HEK293 (cell line): ENCODE data around the gene TNRC6A.
"Not testable (repeated sequence)": the region's sequence is repeated elsewhere in the genome, so short reads cannot be mapped to it uniquely, and the experiment has no call there.

Source experiments
- CTCF ChIA-PET: fragments of 350-600 bp; formaldehyde crosslinking; extraction: SDS; loops from one replicate; lab custom pipeline; 2021; ENCODE audit warnings: antibody characterized with exemption; lab: Yijun Ruan, JAX
- POLR2A ChIA-PET: fragments of 300-600 bp; formaldehyde crosslinking; extraction: SDS; loops from one replicate; lab custom pipeline; 2020; ENCODE audit warnings: antibody characterized with exemption, inconsistent platforms; lab: Yijun Ruan, JAX
- H3K27ac ChIP-seq: fragments of 200-500 bp; sonication (Bioruptor generic); 2 replicates; pipeline ENCODE4 v1.5.1; 2014; ENCODE audit warnings: low read depth, low read length, control low read depth, inconsistent platforms; ENCODE audit errors: extremely low read depth
- H3K36me3 ChIP-seq, 2 experiments: fragments of 200-500 bp in 1 of 2; sonication (Bioruptor generic) in 1 of 2; 1 replicate in 1 of 2; 2 replicates in 1 of 2; pipeline ENCODE4 v1.5.1; 2014 to 2017; ENCODE audit warnings: inconsistent platforms in 2 of 2, low read length in 2 of 2; ENCODE audit not compliant: control insufficient read depth in 2 of 2, insufficient read depth in 1 of 2
- H3K4me1 ChIP-seq: fragments of 200-500 bp; sonication (Bioruptor generic); 2 replicates; pipeline ENCODE4 v1.5.1; 2014; ENCODE audit warnings: mild to moderate bottlenecking, low read length, inconsistent platforms; ENCODE audit not compliant: control insufficient read depth, insufficient read depth
- H3K4me3 ChIP-seq: 2 replicates; pipeline ENCODE4 v1.5.1; 2011; ENCODE audit warnings: low read depth, mild to moderate bottlenecking, control low read depth, low read length, moderate library complexity
- H3K9me3 ChIP-seq: fragments of 200-500 bp; sonication (Bioruptor generic); 2 replicates; pipeline ENCODE4 v1.5.1; 2014; ENCODE audit warnings: low read depth, low read length, inconsistent platforms; ENCODE audit not compliant: control insufficient read depth, insufficient read depth
- GLIS1 ChIP-seq: fragments of 450-650 bp; formaldehyde crosslinking; IDR thresholded peaks from 2 replicates; pipeline ENCODE4 v1.5.1; 2016; ENCODE audit warnings: missing biosample characterization, missing genetic modification characterization
- KLF16 ChIP-seq: fragments of 450-650 bp; formaldehyde crosslinking; IDR thresholded peaks from 2 replicates; pipeline ENCODE4 v1.5.1; 2017; ENCODE audit warnings: missing biosample characterization, missing genetic modification characterization
- OVOL3 ChIP-seq: fragments of 450-650 bp; formaldehyde crosslinking; IDR thresholded peaks from 2 replicates; pipeline ENCODE4 v1.5.1; 2016; ENCODE audit warnings: missing biosample characterization, missing genetic modification characterization
- PRDM1 ChIP-seq: fragments of 450-650 bp; formaldehyde crosslinking; IDR thresholded peaks from 2 replicates; pipeline ENCODE4; 2016; ENCODE audit warnings: missing biosample characterization, missing genetic modification characterization
- SCRT1 ChIP-seq: fragments of 450-650 bp; formaldehyde crosslinking; IDR thresholded peaks from 2 replicates; pipeline ENCODE4 v1.5.1; 2016; ENCODE audit warnings: missing biosample characterization, missing genetic modification characterization, borderline replicate concordance
- YY2 ChIP-seq: fragments of 450-650 bp; formaldehyde crosslinking; IDR thresholded peaks from 2 replicates; pipeline ENCODE4 v1.5.1; 2016; ENCODE audit warnings: missing biosample characterization, missing genetic modification characterization
- ZBTB1 ChIP-seq: fragments of 450-650 bp; formaldehyde crosslinking; IDR thresholded peaks from 2 replicates; pipeline ENCODE4 v1.5.1; 2016; ENCODE audit warnings: missing biosample characterization, missing genetic modification characterization
- ZBTB48 ChIP-seq: fragments of 450-650 bp; formaldehyde crosslinking; IDR thresholded peaks from 2 replicates; pipeline ENCODE4 v1.5.1; 2016; ENCODE audit warnings: missing biosample characterization, missing genetic modification characterization
- ZNF19 ChIP-seq: fragments of 450-650 bp; formaldehyde crosslinking; IDR thresholded peaks from 2 replicates; pipeline ENCODE4; 2016; ENCODE audit warnings: missing biosample characterization, missing genetic modification characterization, low read depth
- ZNF302 ChIP-seq: fragments of 450-650 bp; formaldehyde crosslinking; IDR thresholded peaks from 2 replicates; pipeline ENCODE4 v1.5.1; 2016; ENCODE audit warnings: missing biosample characterization, missing genetic modification characterization, low read depth
- ZNF350 ChIP-seq: fragments of 450-650 bp; formaldehyde crosslinking; IDR thresholded peaks from 2 replicates; pipeline ENCODE4 v1.5.0; 2017; ENCODE audit warnings: missing biosample characterization, mild to moderate bottlenecking, missing genetic modification characterization
- ZNF394 ChIP-seq: fragments of 450-650 bp; formaldehyde crosslinking; IDR thresholded peaks from 2 replicates; pipeline ENCODE4 v1.5.1; 2016; ENCODE audit warnings: missing biosample characterization, missing genetic modification characterization, mild to moderate bottlenecking, moderate library complexity, borderline replicate concordance
- ZNF433 ChIP-seq: fragments of 450-650 bp; formaldehyde crosslinking; IDR thresholded peaks from 2 replicates; pipeline ENCODE4 v1.5.1; 2016; ENCODE audit warnings: missing biosample characterization, missing genetic modification characterization, low read depth
- ZNF514 ChIP-seq: fragments of 450-650 bp; formaldehyde crosslinking; IDR thresholded peaks from 2 replicates; pipeline ENCODE4 v1.5.1; 2016; ENCODE audit warnings: missing biosample characterization, missing genetic modification characterization
- ZNF549 ChIP-seq: fragments of 450-650 bp; IDR thresholded peaks from 2 replicates; pipeline ENCODE4 v1.5.1; 2018; ENCODE audit warnings: missing biosample characterization, missing genetic modification characterization, mild to moderate bottlenecking, inconsistent platforms, moderate library complexity
- ZNF747 ChIP-seq: fragments of 450-650 bp; formaldehyde crosslinking; IDR thresholded peaks from 2 replicates; pipeline ENCODE4 v1.5.1; 2016; ENCODE audit warnings: missing biosample characterization, missing genetic modification characterization
- ZXDB ChIP-seq: fragments of 450-650 bp; formaldehyde crosslinking; IDR thresholded peaks from 2 replicates; pipeline ENCODE4 v1.5.1; 2016; ENCODE audit warnings: missing biosample characterization, missing genetic modification characterization
- TF ChIP-seq, protein P1 (sequence below): fragments of 450-650 bp; formaldehyde crosslinking; IDR thresholded peaks from 2 replicates; pipeline ENCODE4 v1.5.1; 2016; ENCODE audit warnings: missing biosample characterization, missing genetic modification characterization
- TF ChIP-seq, protein P2 (sequence below): fragments of 450-650 bp; formaldehyde crosslinking; IDR thresholded peaks from 2 replicates; pipeline ENCODE4 v1.5.1; 2017; ENCODE audit warnings: missing biosample characterization, missing genetic modification characterization
- TF ChIP-seq, protein P3 (sequence below): fragments of 450-650 bp; formaldehyde crosslinking; IDR thresholded peaks from 2 replicates; pipeline ENCODE4 v1.5.1; 2016; ENCODE audit warnings: missing biosample characterization, missing genetic modification characterization
- TF ChIP-seq, protein P4 (sequence below): fragments of 450-650 bp; formaldehyde crosslinking; IDR thresholded peaks from 2 replicates; pipeline ENCODE4 v1.5.1; 2016; ENCODE audit warnings: missing biosample characterization, missing genetic modification characterization, borderline replicate concordance
- TF ChIP-seq, protein P5 (sequence below): fragments of 450-650 bp; formaldehyde crosslinking; IDR thresholded peaks from 2 replicates; pipeline ENCODE4 v1.5.1; 2016; ENCODE audit warnings: missing biosample characterization, missing genetic modification characterization

The TNRC6A gene

DNA sequence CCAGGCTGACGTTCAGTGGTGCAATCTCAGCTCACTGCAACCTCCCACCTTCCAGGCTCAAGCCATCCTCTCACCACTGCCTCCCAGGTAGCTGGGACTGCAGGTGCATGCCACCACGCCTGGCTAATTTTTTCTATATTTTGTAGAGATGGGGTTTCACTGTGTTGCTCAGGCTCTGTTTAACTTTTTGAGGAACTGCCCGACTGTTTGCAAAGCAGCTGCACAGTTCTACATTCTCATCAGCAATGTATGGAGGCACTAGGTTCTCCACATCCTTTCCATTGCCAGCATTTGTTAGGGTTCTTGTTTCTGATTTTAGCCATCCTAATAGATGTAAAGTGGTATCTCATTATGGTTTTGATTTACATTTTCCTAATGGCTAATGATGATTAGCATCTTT is 9.4 kb downstream of the TNRC6A start (continued):
- TF ChIP-seq ZBTB48 (tag by site-specific recombination), result no peak
- no peak for TF ChIP-seq ZXDB (tag by site-specific recombination)
- TF ChIP-seq ZNF549 (tag by site-specific recombination), result no peak
- TF ChIP-seq ZBTB1 (tag by site-specific recombination), result no peak
- TF ChIP-seq, protein P1, sequence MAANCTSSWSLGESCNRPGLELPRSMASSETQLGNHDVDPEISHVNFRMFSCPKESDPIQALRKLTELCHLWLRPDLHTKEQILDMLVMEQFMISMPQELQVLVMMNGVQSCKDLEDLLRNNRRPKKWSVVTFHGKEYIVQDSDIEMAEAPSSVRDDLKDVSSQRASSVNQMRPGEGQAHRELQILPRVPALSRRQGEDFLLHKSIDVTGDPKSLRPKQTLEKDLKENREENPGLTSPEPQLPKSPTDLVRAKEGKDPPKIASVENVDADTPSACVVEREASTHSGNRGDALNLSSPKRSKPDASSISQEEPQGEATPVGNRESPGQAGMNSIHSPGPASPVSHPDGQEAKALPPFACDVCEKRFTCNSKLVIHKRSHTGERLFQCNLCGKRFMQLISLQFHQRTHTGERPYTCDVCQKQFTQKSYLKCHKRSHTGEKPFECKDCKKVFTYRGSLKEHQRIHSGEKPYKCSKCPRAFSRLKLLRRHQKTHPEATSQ (tag by site-specific recombination), result no peak
- TF ChIP-seq ZNF19 (tag by site-specific recombination), result no peak
- TF ChIP-seq KLF16 (tag by site-specific recombination), result no peak
- TF ChIP-seq, protein P2, sequence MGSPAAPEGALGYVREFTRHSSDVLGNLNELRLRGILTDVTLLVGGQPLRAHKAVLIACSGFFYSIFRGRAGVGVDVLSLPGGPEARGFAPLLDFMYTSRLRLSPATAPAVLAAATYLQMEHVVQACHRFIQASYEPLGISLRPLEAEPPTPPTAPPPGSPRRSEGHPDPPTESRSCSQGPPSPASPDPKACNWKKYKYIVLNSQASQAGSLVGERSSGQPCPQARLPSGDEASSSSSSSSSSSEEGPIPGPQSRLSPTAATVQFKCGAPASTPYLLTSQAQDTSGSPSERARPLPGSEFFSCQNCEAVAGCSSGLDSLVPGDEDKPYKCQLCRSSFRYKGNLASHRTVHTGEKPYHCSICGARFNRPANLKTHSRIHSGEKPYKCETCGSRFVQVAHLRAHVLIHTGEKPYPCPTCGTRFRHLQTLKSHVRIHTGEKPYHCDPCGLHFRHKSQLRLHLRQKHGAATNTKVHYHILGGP (tag by site-specific recombination), result no peak
- no peak for TF ChIP-seq OVOL3 (tag by site-specific recombination)
- TF ChIP-seq, protein P3, sequence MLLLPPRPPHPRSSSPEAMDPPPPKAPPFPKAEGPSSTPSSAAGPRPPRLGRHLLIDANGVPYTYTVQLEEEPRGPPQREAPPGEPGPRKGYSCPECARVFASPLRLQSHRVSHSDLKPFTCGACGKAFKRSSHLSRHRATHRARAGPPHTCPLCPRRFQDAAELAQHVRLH, result no peak

DNA sequence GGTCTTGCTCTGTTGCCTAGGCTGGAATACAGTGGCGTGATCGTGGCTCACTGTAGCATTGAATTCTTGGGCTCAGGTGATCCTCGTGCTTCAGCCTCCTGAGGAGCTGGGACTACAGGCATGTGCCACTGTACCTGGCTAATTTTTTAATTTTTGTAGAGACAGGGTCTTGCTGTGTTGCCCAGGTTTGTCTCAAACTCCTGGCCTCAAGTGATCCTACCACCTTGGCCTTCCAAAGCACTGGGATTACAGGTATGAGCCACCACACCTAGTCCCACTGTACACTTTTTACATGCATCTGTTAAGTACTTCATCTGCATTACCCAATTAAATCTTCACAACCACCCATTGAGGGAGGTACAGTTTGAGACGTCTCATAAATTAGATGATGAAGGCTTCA is 12.4 kb downstream of the TNRC6A start:
- Histone ChIP-seq H3K4me3 (no peak overlapping the region), H3K36me3 (peaks cover 0 to 13% of the 10 kb centered on the region in 2 experiments; a peak in 2 of 3 replicates), H3K27ac (no peak overlapping the region)
- POLR2A ChIA-PET, result no interaction called here
- TF ChIP-seq, protein P4, sequence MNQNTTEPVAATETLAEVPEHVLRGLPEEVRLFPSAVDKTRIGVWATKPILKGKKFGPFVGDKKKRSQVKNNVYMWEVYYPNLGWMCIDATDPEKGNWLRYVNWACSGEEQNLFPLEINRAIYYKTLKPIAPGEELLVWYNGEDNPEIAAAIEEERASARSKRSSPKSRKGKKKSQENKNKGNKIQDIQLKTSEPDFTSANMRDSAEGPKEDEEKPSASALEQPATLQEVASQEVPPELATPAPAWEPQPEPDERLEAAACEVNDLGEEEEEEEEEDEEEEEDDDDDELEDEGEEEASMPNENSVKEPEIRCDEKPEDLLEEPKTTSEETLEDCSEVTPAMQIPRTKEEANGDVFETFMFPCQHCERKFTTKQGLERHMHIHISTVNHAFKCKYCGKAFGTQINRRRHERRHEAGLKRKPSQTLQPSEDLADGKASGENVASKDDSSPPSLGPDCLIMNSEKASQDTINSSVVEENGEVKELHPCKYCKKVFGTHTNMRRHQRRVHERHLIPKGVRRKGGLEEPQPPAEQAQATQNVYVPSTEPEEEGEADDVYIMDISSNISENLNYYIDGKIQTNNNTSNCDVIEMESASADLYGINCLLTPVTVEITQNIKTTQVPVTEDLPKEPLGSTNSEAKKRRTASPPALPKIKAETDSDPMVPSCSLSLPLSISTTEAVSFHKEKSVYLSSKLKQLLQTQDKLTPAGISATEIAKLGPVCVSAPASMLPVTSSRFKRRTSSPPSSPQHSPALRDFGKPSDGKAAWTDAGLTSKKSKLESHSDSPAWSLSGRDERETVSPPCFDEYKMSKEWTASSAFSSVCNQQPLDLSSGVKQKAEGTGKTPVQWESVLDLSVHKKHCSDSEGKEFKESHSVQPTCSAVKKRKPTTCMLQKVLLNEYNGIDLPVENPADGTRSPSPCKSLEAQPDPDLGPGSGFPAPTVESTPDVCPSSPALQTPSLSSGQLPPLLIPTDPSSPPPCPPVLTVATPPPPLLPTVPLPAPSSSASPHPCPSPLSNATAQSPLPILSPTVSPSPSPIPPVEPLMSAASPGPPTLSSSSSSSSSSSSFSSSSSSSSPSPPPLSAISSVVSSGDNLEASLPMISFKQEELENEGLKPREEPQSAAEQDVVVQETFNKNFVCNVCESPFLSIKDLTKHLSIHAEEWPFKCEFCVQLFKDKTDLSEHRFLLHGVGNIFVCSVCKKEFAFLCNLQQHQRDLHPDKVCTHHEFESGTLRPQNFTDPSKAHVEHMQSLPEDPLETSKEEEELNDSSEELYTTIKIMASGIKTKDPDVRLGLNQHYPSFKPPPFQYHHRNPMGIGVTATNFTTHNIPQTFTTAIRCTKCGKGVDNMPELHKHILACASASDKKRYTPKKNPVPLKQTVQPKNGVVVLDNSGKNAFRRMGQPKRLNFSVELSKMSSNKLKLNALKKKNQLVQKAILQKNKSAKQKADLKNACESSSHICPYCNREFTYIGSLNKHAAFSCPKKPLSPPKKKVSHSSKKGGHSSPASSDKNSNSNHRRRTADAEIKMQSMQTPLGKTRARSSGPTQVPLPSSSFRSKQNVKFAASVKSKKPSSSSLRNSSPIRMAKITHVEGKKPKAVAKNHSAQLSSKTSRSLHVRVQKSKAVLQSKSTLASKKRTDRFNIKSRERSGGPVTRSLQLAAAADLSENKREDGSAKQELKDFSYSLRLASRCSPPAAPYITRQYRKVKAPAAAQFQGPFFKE, result no peak
- TF ChIP-seq, protein P5, sequence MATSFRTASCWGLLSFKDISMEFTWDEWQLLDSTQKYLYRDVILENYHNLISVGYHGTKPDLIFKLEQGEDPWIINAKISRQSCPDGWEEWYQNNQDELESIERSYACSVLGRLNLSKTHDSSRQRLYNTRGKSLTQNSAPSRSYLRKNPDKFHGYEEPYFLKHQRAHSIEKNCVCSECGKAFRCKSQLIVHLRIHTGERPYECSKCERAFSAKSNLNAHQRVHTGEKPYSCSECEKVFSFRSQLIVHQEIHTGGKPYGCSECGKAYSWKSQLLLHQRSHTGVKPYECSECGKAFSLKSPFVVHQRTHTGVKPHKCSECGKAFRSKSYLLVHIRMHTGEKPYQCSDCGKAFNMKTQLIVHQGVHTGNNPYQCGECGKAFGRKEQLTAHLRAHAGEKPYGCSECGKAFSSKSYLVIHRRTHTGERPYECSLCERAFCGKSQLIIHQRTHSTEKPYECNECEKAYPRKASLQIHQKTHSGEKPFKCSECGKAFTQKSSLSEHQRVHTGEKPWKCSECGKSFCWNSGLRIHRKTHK, result no peak
- TF ChIP-seq ZNF514 (no peak), SCRT1 (tag by site-specific recombination) (no peak), GLIS1 (tag by site-specific recombination) (no peak), ZNF302 (tag by site-specific recombination) (no peak), PRDM1 (tag by site-specific recombination) (no peak), ZNF747 (tag by site-specific recombination) (no peak), YY2 (tag by site-specific recombination) (no peak), ZNF350 (tag by site-specific recombination) (no peak), ZNF433 (tag by site-specific recombination) (no peak), ZNF394 (tag by site-specific recombination) (no peak)
- TF ChIP-seq, all 188 proteins: peak for 0
- Histone ChIP-seq H3K9me3 (no peaks in the 10 kb centered on the region), H3K4me1 (peaks cover 8% of the 10 kb centered on the region)
- CTCF ChIA-PET, result no interaction called here

DNA sequence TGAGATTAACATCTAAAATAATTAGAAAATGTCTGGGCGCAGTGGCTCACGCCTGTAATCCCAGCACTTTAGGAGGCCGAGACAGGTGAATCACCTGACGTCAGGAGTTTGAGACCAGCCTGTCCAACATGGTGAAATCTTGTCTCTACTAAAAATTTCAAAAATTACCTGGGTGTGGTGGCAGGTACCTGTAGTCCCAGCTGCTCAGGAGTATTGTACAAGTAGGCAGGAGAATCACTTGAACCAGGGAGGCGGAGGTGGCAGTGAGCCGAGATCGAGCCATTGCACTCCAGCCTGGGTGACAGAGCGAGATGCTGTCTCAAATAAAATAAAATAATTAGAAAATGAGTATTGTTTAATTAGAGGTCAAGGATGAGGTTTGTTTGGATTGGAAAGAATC is 13.2 kb downstream of the TNRC6A start:
- peaks cover 0 to 13% of the 10 kb centered on the region in 2 experiments; a peak in 2 of 3 replicates for H3K36me3 ChIP-seq
- H3K4me1 ChIP-seq, POLR2A ChIA-PET, CTCF ChIA-PET, H3K27ac ChIP-seq, H3K4me3 ChIP-seq, H3K9me3 ChIP-seq: not testable (repeated sequence)
